Measurements from ENCODE around the gene RELCH. TPM values are rescaled to one million over a fixed set of nuclear protein-coding genes. Genes with fewer than 3 reads are reported as not detected.

The RELCH gene
- total RNA-seq, 1 donor from 2014 or later, result 26.6 TPM

GRCh38 chr18:62336618-62337017 lies 149.6 kb downstream of the RELCH start:
- peaks cover 11% of the 10 kb centered on the region for H3K4me1 Mint-ChIP-seq (ENCODE audit: low read depth, unreplicated experiment)
- peaks cover 19% of the 10 kb centered on the region for H3K4me1 ChIP-seq (ENCODE audit: insufficient read depth, low read length)
- H3K4me3 Mint-ChIP-seq (ENCODE audit: unreplicated experiment), result no peak overlapping the region
- H3K27me3 Mint-ChIP-seq (ENCODE audit: low read depth, unreplicated experiment), result peaks cover 6% of the 10 kb centered on the region
- no peaks in the 10 kb centered on the region for H3K79me2 ChIP-seq (ENCODE audit: insufficient read depth, low read length)
- H2AFZ ChIP-seq (ENCODE audit: low read depth, low read length), result no peak overlapping the region
- H3K36me3 Mint-ChIP-seq (ENCODE audit: low read depth, unreplicated experiment), result peaks cover 2% of the 10 kb centered on the region
- H3K4me3 ChIP-seq (ENCODE audit: insufficient read depth, low read depth, low read length), result no peak overlapping the region
- H3K27ac ChIP-seq (ENCODE audit: low read depth, low read length), result no peak overlapping the region
- no peaks in the 10 kb centered on the region for H4K20me1 ChIP-seq (ENCODE audit: insufficient read depth, low read length)
- peaks cover 2% of the 10 kb centered on the region for H3K9me3 Mint-ChIP-seq (ENCODE audit: unreplicated experiment)
- no peaks in the 10 kb centered on the region for H3K36me3 ChIP-seq (ENCODE audit: insufficient read depth, low read length)
- peaks cover 15% of the 10 kb centered on the region for H3K27me3 ChIP-seq (ENCODE audit: insufficient read depth, low read length)
- H3K9ac ChIP-seq (ENCODE audit: low read length), result no peak overlapping the region
- no peak overlapping the region for H3K4me2 ChIP-seq (ENCODE audit: low read length)
- no peak for TF ChIP-seq CTCF (IDR thresholded peaks at IDR 0.05; ENCODE audit: insufficient read depth, low read depth, low read length)
- TF ChIP-seq EZH2 (IDR thresholded peaks at IDR 0.05; ENCODE audit: insufficient read depth, low read length), result no peak
- DNase-seq (ENCODE audit: low read depth) (no peak), FAIRE-seq (no peak)
- H3K9me3 ChIP-seq (ENCODE audit: insufficient read depth, low read depth, low read length), result no peaks in the 10 kb centered on the region
- H3K27ac Mint-ChIP-seq (ENCODE audit: unreplicated experiment), result no peak overlapping the region

- Mint-ChIP-seq H3K4me1 (ENCODE audit: low read depth, unreplicated experiment) (peaks cover 11% of the 10 kb centered on the region), H3K4me3 (ENCODE audit: unreplicated experiment) (no peak overlapping the region), H3K27me3 (ENCODE audit: low read depth, unreplicated experiment) (peaks cover 6% of the 10 kb centered on the region), H3K9me3 (ENCODE audit: unreplicated experiment) (peaks cover 2% of the 10 kb centered on the region), H3K36me3 (ENCODE audit: low read depth, unreplicated experiment) (peaks cover 2% of the 10 kb centered on the region), H3K27ac (ENCODE audit: unreplicated experiment) (no peak overlapping the region)
- H3K27me3 ChIP-seq (ENCODE audit: insufficient read depth, low read length), result peaks cover 9% of the 10 kb centered on the region
- H3K79me2 ChIP-seq (ENCODE audit: insufficient read depth, low read length), result no peaks in the 10 kb centered on the region
- no peak overlapping the region for H3K4me2 ChIP-seq (ENCODE audit: low read length)
- DNase-seq (ENCODE audit: low read depth), result no peak
- H4K20me1 ChIP-seq (ENCODE audit: insufficient read depth, low read length), result no peaks in the 10 kb centered on the region
- peaks cover 18% of the 10 kb centered on the region for H3K4me1 ChIP-seq (ENCODE audit: insufficient read depth, low read length)
- H3K27ac ChIP-seq (ENCODE audit: low read depth, low read length), result no peak overlapping the region
- H3K4me3 ChIP-seq (ENCODE audit: insufficient read depth, low read depth, low read length), result no peak overlapping the region
- H2AFZ ChIP-seq (ENCODE audit: low read depth, low read length), result no peak overlapping the region
- no peaks in the 10 kb centered on the region for H3K9me3 ChIP-seq (ENCODE audit: insufficient read depth, low read depth, low read length)
- TF ChIP-seq CTCF (IDR thresholded peaks at IDR 0.05; ENCODE audit: insufficient read depth, low read depth, low read length) (no peak), EZH2 (IDR thresholded peaks at IDR 0.05; ENCODE audit: insufficient read depth, low read length) (no peak)
- H3K36me3 ChIP-seq (ENCODE audit: insufficient read depth, low read length), result no peaks in the 10 kb centered on the region
- H3K9ac ChIP-seq (ENCODE audit: low read length), result no peak overlapping the region
- FAIRE-seq, result no peak
Measured at GRCh38 chr18:62337336-62337735, 150.3 kb downstream of the RELCH start.

- H3K27me3 ChIP-seq (ENCODE audit: insufficient read depth, low read length), result peaks cover 8% of the 10 kb centered on the region
Measured at GRCh38 chr18:62338446-62339105, 151.5 kb downstream of the RELCH start.

More at GRCh38 chr18:62338446-62339105, 151.5 kb downstream of the RELCH start:
- H3K27ac Mint-ChIP-seq (ENCODE audit: unreplicated experiment), result no peak overlapping the region
- no peak for FAIRE-seq
- no peak overlapping the region for H3K4me3 Mint-ChIP-seq (ENCODE audit: unreplicated experiment)
- H3K4me1 ChIP-seq (ENCODE audit: insufficient read depth, low read length), result peaks cover 18% of the 10 kb centered on the region
- H3K4me2 ChIP-seq (ENCODE audit: low read length), result no peak overlapping the region
- no peak for DNase-seq (ENCODE audit: low read depth)
- no peaks in the 10 kb centered on the region for H3K79me2 ChIP-seq (ENCODE audit: insufficient read depth, low read length)
- no peak overlapping the region for H3K4me3 ChIP-seq (ENCODE audit: insufficient read depth, low read depth, low read length)
- no peaks in the 10 kb centered on the region for H4K20me1 ChIP-seq (ENCODE audit: insufficient read depth, low read length)
- H3K9me3 Mint-ChIP-seq (ENCODE audit: unreplicated experiment), result peaks cover 2% of the 10 kb centered on the region
- H2AFZ ChIP-seq (ENCODE audit: low read depth, low read length), result no peak overlapping the region
- TF ChIP-seq EZH2 (IDR thresholded peaks at IDR 0.05; ENCODE audit: insufficient read depth, low read length) (no peak), CTCF (IDR thresholded peaks at IDR 0.05; ENCODE audit: insufficient read depth, low read depth, low read length) (no peak)
- no peaks in the 10 kb centered on the region for H3K36me3 ChIP-seq (ENCODE audit: insufficient read depth, low read length)
- H3K9ac ChIP-seq (ENCODE audit: low read length), result no peak overlapping the region
- H3K36me3 Mint-ChIP-seq (ENCODE audit: low read depth, unreplicated experiment), result peaks cover 2% of the 10 kb centered on the region
- H3K27me3 Mint-ChIP-seq (ENCODE audit: low read depth, unreplicated experiment), result peaks cover 9% of the 10 kb centered on the region
- peaks cover 11% of the 10 kb centered on the region for H3K4me1 Mint-ChIP-seq (ENCODE audit: low read depth, unreplicated experiment)
- H3K9me3 ChIP-seq (ENCODE audit: insufficient read depth, low read depth, low read length), result no peaks in the 10 kb centered on the region
- H3K27ac ChIP-seq (ENCODE audit: low read depth, low read length), result no peak overlapping the region

All from astrocyte (in vitro differentiated cells and primary cell).